Measurements from ENCODE around the gene SCAF1.
"Not testable (repeated sequence)": the region's sequence is repeated elsewhere in the genome, so short reads cannot be mapped to it uniquely, and the experiment has no call there.

Gene SCAF1

GRCh38 chr19:49616532-49616931, 25.5 kb upstream of the SCAF1 start:
- DNase-seq (ENCODE audit: low spot score) = no peak

- no peak for DNase-seq (ENCODE audit: low spot score)
Observed at GRCh38 chr19:49616945-49617344, 25.1 kb upstream of the SCAF1 start.

GRCh38 chr19:49617860-49618259, 24.1 kb upstream of the SCAF1 start:
- not testable (repeated sequence) for DNase-seq (ENCODE audit: low spot score)

GRCh38 chr19:49624967-49625910, 16.8 kb upstream of the SCAF1 start:
- DNase-seq (ENCODE audit: low spot score) = no peak

- no peak for DNase-seq (ENCODE audit: low spot score)
Observed at GRCh38 chr19:49626226-49626625, 15.8 kb upstream of the SCAF1 start.

GRCh38 chr19:49629659-49630058, 12.3 kb upstream of the SCAF1 start:
- no peak for DNase-seq (ENCODE audit: low spot score)

- no peak for DNase-seq (ENCODE audit: low spot score)
Observed at GRCh38 chr19:49631014-49631588, 10.9 kb upstream of the SCAF1 start.

GRCh38 chr19:49631610-49632192, 10.3 kb upstream of the SCAF1 start:
- no peak for DNase-seq (ENCODE audit: low spot score)

- DNase-seq (ENCODE audit: low spot score) = no peak
Observed at GRCh38 chr19:49632576-49632975, 9.4 kb upstream of the SCAF1 start.

GRCh38 chr19:49633273-49633672, 8.7 kb upstream of the SCAF1 start:
- DNase-seq (ENCODE audit: low spot score) = not testable (repeated sequence)

GRCh38 chr19:49635530-49636232, 6.3 kb upstream of the SCAF1 start:
- DNase-seq (ENCODE audit: low spot score) = no peak

- DNase-seq (ENCODE audit: low spot score) = no peak
Observed at GRCh38 chr19:49636233-49636932, 5.6 kb upstream of the SCAF1 start.

- peak; percentile 87 for DNase-seq (ENCODE audit: low spot score)
Observed at GRCh38 chr19:49637821-49638738, 3.9 kb upstream of the SCAF1 start.

- DNase-seq (ENCODE audit: low spot score) = no peak
Observed at GRCh38 chr19:49639401-49640112, 2.5 kb upstream of the SCAF1 start.

- DNase-seq (ENCODE audit: low spot score) = peak; percentile 97
Observed at GRCh38 chr19:49640113-49640898, 1.7 kb upstream of the SCAF1 start, which contains the start of gene RRAS. TSS of gene RRAS (minus strand) at chr19:49640143. CDS start at chr19:49640098, 45 bp downstream.

- DNase-seq (ENCODE audit: low spot score) = no peak
Observed at GRCh38 chr19:49642492-49643035, 555 bp downstream of the SCAF1 start.

GRCh38 chr19:49643466-49643865, 1.5 kb downstream of the SCAF1 start:
- no peak for DNase-seq (ENCODE audit: low spot score)

GRCh38 chr19:49645592-49645991, 3.6 kb downstream of the SCAF1 start:
- DNase-seq (ENCODE audit: low spot score) = no peak

- no peak for DNase-seq (ENCODE audit: low spot score)
Observed at GRCh38 chr19:49645995-49646394, 4.0 kb downstream of the SCAF1 start.

All from AG08396 (cell line).